Kidney epithelial cell (primary cell): ENCODE measurements around the gene TNFRSF17. TPM values are rescaled to one million over a fixed set of nuclear protein-coding genes. Genes with fewer than 3 reads are reported as not detected.
"Not testable (repeated sequence)": the region's sequence is repeated elsewhere in the genome, so short reads cannot be mapped to it uniquely, and the experiment has no call there.

Experiments
- DNase-seq: peaks from one replicate; pipeline ENCODE4 v3.0.0-alpha.2; 2010; ENCODE audit warnings: low read depth
- H3K27me3 ChIP-seq: 2 replicates; pipeline ENCODE4 v1.6.0; 2011; ENCODE audit warnings: low read length; ENCODE audit not compliant: control insufficient read depth, insufficient read depth
- H3K36me3 ChIP-seq: 2 replicates; pipeline ENCODE4 v1.5.1; 2011; ENCODE audit warnings: low read length; ENCODE audit not compliant: control insufficient read depth, insufficient read depth
- H3K4me3 ChIP-seq: 2 replicates; pipeline ENCODE4 v1.5.1; 2011; ENCODE audit warnings: low read depth, mild to moderate bottlenecking, control low read depth, low read length
- CTCF ChIP-seq: IDR thresholded peaks from 2 replicates; pipeline ENCODE4 v1.5.1; 2011; ENCODE audit warnings: mild to moderate bottlenecking, moderate library complexity, low read length, control low read depth, inconsistent platforms; ENCODE audit not compliant: insufficient read depth, poor library complexity, severe bottlenecking
- total RNA-seq: library from RNA; depleted of rRNA; stranded (reverse); fragments of >200 nt; gene quantifications from 2 replicates; pipeline ENCODE4 v1.2.3, GENCODE V29; 2015

The TNFRSF17 gene
- total RNA-seq, 1 donor from 2014 or later = not detected

- no peak overlapping the region for H3K4me3 ChIP-seq
- no peak for DNase-seq
- no peak for TF ChIP-seq CTCF
- no peaks in the 10 kb centered on the region for H3K27me3 ChIP-seq
- H3K36me3 ChIP-seq = no peaks in the 10 kb centered on the region
These were observed 7.2 kb upstream of the TNFRSF17 start for GRCh38 chr16:11957591-11958395.

- H3K36me3 ChIP-seq, H3K27me3 ChIP-seq, DNase-seq, H3K4me3 ChIP-seq: not testable (repeated sequence)
These were observed 2.6 kb upstream of the TNFRSF17 start for GRCh38 chr16:11962457-11962856.

- not testable (repeated sequence) for H3K4me3 ChIP-seq, H3K36me3 ChIP-seq, DNase-seq, H3K27me3 ChIP-seq
These were observed 2.0 kb upstream of the TNFRSF17 start for GRCh38 chr16:11962978-11963377.

GRCh38 chr16:11963706-11964105, 1.3 kb upstream of the TNFRSF17 start:
- TF ChIP-seq CTCF = no peak
- H3K4me3 ChIP-seq = no peak overlapping the region
- no peak for DNase-seq
- H3K27me3 ChIP-seq = no peaks in the 10 kb centered on the region
- H3K36me3 ChIP-seq = no peaks in the 10 kb centered on the region

GRCh38 chr16:11966173-11966572, 1.2 kb downstream of the TNFRSF17 start:
- no peaks in the 10 kb centered on the region for H3K27me3 ChIP-seq
- no peak for TF ChIP-seq CTCF
- H3K4me3 ChIP-seq = no peak overlapping the region
- DNase-seq = no peak
- no peaks in the 10 kb centered on the region for H3K36me3 ChIP-seq

GRCh38 chr16:11967195-11967911, 2.3 kb downstream of the TNFRSF17 start:
- no peak for TF ChIP-seq CTCF
- no peak for DNase-seq
- Histone ChIP-seq H3K36me3 (no peaks in the 10 kb centered on the region), H3K27me3 (no peaks in the 10 kb centered on the region), H3K4me3 (no peak overlapping the region)
